WTC11 (cell line): ENCODE data around the gene TTC36. TPM values are rescaled to one million over a fixed set of nuclear protein-coding genes. Genes with fewer than 3 reads are reported as not detected.

ENCODE experiments used
- ATAC-seq: fragments of 200-7000 bp; cut with Tn5 transposase; 2 replicates; pipeline ENCODE4 v1.10.0; 2021; ENCODE audit warnings: mild to moderate bottlenecking, moderate library complexity
- CTCF ChIA-PET: fragments of 300-600 bp; sonication (Branson Sonifier 250); formaldehyde crosslinking; loops from one replicate; lab custom pipeline; 2021; ENCODE audit warnings: antibody characterized with exemption; lab: Charles Lee
- POLR2A ChIA-PET: fragments of 350-600 bp; sonication (Branson Sonifier 250); formaldehyde crosslinking; loops from one replicate; lab custom pipeline; 2021; ENCODE audit warnings: antibody characterized with exemption; lab: Charles Lee
- DNase-seq: peaks from one replicate; pipeline ENCODE4 v3.0.0; 2021; ENCODE audit warnings: low spot score
- H3K27ac Mint-ChIP-seq: 2 replicates; pipeline ENCODE4 v1.8.0; 2021; ENCODE audit warnings: mixed read lengths
- H3K27me3 Mint-ChIP-seq: 2 replicates; pipeline ENCODE4 v1.8.0; 2021; ENCODE audit warnings: low read depth, mild to moderate bottlenecking, moderate library complexity, mixed read lengths
- H3K36me3 Mint-ChIP-seq: 2 replicates; pipeline ENCODE4 v1.8.0; 2021; ENCODE audit warnings: mixed read lengths
- H3K4me1 Mint-ChIP-seq: 2 replicates; pipeline ENCODE4 v1.8.0; 2022; ENCODE audit warnings: mixed read lengths
- H3K4me3 Mint-ChIP-seq: 2 replicates; pipeline ENCODE4 v1.8.0; 2021; ENCODE audit warnings: mild to moderate bottlenecking, moderate library complexity, mixed read lengths
- H3K9me3 Mint-ChIP-seq: 2 replicates; pipeline ENCODE4 v1.8.0; 2021; ENCODE audit warnings: mixed read lengths
- ATF2 ChIP-seq: sonication (generic); formaldehyde crosslinking; IDR thresholded peaks from 2 replicates; pipeline ENCODE4 v1.8.1; 2022; ENCODE audit warnings: low read depth, missing genetic modification reagents, borderline replicate concordance
- CREB1 ChIP-seq: sonication (generic); formaldehyde crosslinking; IDR thresholded peaks from 2 replicates; pipeline ENCODE4 v1.8.0; 2023; ENCODE audit warnings: mild to moderate bottlenecking, missing genetic modification reagents
- E2F4 ChIP-seq: sonication (generic); formaldehyde crosslinking; IDR thresholded peaks from 2 replicates; pipeline ENCODE4 v1.8.1; 2022; ENCODE audit warnings: low read depth, mild to moderate bottlenecking, moderate library complexity, missing genetic modification reagents, borderline replicate concordance
- ELF4 ChIP-seq: sonication (generic); formaldehyde crosslinking; IDR thresholded peaks from 2 replicates; pipeline ENCODE4 v1.8.1; 2022; ENCODE audit warnings: low read depth, mild to moderate bottlenecking, moderate library complexity, missing genetic modification reagents
- HMGA2 ChIP-seq: fragments of 250-450 bp; sonication (Bioruptor Pico); IDR thresholded peaks from 2 replicates; pipeline ENCODE4 v1.4.0; 2021; ENCODE audit warnings: mild to moderate bottlenecking, moderate library complexity
- JUN ChIP-seq: sonication (generic); formaldehyde crosslinking; IDR thresholded peaks from 2 replicates; pipeline ENCODE4 v1.8.0; 2023; ENCODE audit warnings: mild to moderate bottlenecking, missing genetic modification reagents
- KAT7 ChIP-seq: sonication (generic); formaldehyde crosslinking; IDR thresholded peaks from 2 replicates; pipeline ENCODE4 v1.8.1; 2023; ENCODE audit warnings: missing genetic modification reagents, mild to moderate bottlenecking, borderline replicate concordance
- OVOL2 ChIP-seq: fragments of 250-450 bp; sonication (Bioruptor Pico); IDR thresholded peaks from 2 replicates; pipeline ENCODE4 v1.9.0; 2021; ENCODE audit warnings: mild to moderate bottlenecking, borderline replicate concordance
- SOX15 ChIP-seq: fragments of 250-450 bp; sonication (Bioruptor Pico); IDR thresholded peaks from 2 replicates; pipeline ENCODE4 v1.9.0; 2021; ENCODE audit warnings: mild to moderate bottlenecking
- TEAD4 ChIP-seq: sonication (generic); formaldehyde crosslinking; IDR thresholded peaks from 2 replicates; pipeline ENCODE4 v1.8.0; 2022; ENCODE audit warnings: mild to moderate bottlenecking, missing genetic modification reagents
- ZNF263 ChIP-seq: sonication (generic); formaldehyde crosslinking; IDR thresholded peaks from 2 replicates; pipeline ENCODE4 v1.8.1; 2022; ENCODE audit warnings: low read depth, mild to moderate bottlenecking, moderate library complexity, missing genetic modification reagents
- ZNF512 ChIP-seq: sonication (generic); formaldehyde crosslinking; IDR thresholded peaks from 2 replicates; pipeline ENCODE4 v1.8.1; 2022; ENCODE audit warnings: missing genetic modification reagents, borderline replicate concordance
- ZNF671 ChIP-seq: fragments of 250-450 bp; sonication (Bioruptor Pico); IDR thresholded peaks from 2 replicates; pipeline ENCODE4 v1.8.0; 2021; ENCODE audit warnings: mild to moderate bottlenecking
- total RNA-seq: library from RNA; stranded (reverse); gene quantifications from 3 replicates; pipeline ENCODE4 v1.2.3, GENCODE V29; 2021
- TF ChIP-seq, protein P1 (sequence below): fragments of 250-450 bp; sonication (Bioruptor Pico); IDR thresholded peaks from 2 replicates; pipeline ENCODE4 v1.9.0; 2021; ENCODE audit warnings: mild to moderate bottlenecking
- TF ChIP-seq, protein P2 (sequence below): sonication (generic); formaldehyde crosslinking; conservative IDR thresholded peaks from 2 replicates; pipeline ENCODE4 v1.8.1; 2023; ENCODE audit warnings: mild to moderate bottlenecking, low read depth, missing genetic modification reagents, moderate library complexity
- TF ChIP-seq, protein P3 (sequence below): fragments of 250-450 bp; sonication (Bioruptor Pico); IDR thresholded peaks from 2 replicates; pipeline ENCODE4 v2.1.2; 2022; ENCODE audit warnings: mild to moderate bottlenecking, moderate library complexity
- TF ChIP-seq, protein P4 (sequence below): fragments of 250-450 bp; sonication (Bioruptor Pico); IDR thresholded peaks from 2 replicates; pipeline ENCODE4 v1.9.0; 2021; ENCODE audit warnings: mild to moderate bottlenecking

The TTC36 gene
- total RNA-seq, 1 experiment from 2014 or later = 0.70 TPM

DNA sequence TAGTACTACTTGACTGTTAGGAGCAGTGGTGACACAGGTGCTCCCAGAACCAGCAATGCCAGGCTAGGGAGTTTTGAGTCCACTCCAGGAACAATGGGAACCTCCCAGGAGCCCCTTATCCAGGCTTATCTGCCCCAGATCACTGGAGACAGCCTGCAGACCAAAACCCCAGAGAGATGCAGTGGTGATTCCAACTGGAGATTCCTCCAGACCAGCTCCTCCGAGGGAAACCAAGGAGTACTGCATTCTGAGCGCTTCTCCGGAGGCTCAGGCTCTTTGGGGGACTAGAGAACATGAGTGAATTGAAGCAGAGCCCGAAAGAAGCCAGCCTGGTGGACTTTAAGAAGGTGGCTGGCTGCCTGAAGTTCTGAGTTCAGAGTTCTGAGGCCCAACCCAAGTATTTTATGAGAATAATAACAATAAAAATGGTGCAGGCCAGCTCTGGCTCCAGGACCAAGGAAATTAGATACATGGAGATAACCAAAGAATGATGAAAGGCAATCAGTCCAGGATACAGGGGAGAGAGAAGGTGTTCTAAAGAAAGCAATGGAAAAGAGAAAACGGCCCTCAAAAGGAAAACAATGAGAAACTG, 2.4 kb downstream of the TTC36 start (continued):
- TF ChIP-seq ATF2 (CRISPR knock-in tag) (no peak), ELF4 (no peak), OVOL2 (CRISPR knock-in tag) (no peak)
- TF ChIP-seq, protein P1, sequence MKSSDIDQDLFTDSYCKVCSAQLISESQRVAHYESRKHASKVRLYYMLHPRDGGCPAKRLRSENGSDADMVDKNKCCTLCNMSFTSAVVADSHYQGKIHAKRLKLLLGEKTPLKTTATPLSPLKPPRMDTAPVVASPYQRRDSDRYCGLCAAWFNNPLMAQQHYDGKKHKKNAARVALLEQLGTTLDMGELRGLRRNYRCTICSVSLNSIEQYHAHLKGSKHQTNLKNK = no peak

DNA sequence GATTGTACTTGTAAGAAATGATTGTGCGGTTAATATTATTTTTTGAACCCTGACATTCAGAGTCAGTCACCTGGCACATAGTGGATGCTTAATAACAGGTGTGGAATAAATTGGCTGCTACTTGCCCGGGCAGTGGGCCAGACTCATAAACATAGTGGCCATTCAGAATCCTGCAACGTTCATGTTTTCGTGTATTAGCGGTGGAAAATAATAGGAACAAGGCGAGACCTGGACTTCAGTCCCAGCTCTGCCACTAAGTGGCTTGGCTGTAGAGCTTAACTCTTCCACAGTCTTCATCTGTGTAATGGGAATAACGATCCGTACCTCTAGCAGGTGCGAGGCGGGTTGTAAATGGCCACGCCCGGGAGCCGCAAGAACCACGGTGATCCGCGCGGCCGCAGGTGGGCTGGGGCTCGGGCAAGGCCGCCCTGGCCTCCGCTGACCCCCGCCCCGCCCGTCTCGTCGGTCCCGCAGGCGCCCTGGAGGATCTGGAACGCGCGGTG, 3.0 kb downstream of the TTC36 start:
- POLR2A ChIA-PET = no interaction called here

More for the DNA sequence above, 3.0 kb downstream of the TTC36 start:
- DNase-seq (no peak), ATAC-seq (no peak)
- TF ChIP-seq OVOL2 (CRISPR knock-in tag) = no peak
- TF ChIP-seq, protein P2, sequence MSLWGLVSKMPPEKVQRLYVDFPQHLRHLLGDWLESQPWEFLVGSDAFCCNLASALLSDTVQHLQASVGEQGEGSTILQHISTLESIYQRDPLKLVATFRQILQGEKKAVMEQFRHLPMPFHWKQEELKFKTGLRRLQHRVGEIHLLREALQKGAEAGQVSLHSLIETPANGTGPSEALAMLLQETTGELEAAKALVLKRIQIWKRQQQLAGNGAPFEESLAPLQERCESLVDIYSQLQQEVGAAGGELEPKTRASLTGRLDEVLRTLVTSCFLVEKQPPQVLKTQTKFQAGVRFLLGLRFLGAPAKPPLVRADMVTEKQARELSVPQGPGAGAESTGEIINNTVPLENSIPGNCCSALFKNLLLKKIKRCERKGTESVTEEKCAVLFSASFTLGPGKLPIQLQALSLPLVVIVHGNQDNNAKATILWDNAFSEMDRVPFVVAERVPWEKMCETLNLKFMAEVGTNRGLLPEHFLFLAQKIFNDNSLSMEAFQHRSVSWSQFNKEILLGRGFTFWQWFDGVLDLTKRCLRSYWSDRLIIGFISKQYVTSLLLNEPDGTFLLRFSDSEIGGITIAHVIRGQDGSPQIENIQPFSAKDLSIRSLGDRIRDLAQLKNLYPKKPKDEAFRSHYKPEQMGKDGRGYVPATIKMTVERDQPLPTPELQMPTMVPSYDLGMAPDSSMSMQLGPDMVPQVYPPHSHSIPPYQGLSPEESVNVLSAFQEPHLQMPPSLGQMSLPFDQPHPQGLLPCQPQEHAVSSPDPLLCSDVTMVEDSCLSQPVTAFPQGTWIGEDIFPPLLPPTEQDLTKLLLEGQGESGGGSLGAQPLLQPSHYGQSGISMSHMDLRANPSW = no peak
- no peak for TF ChIP-seq E2F4 (CRISPR knock-in tag)
- no peak for TF ChIP-seq TEAD4 (CRISPR knock-in tag)
- TF ChIP-seq CREB1 (CRISPR knock-in tag) = no peak
- TF ChIP-seq JUN = no peak
- no peak for TF ChIP-seq ZNF671 (CRISPR knock-in tag)
- no peak for TF ChIP-seq KAT7 (CRISPR knock-in tag)
- no peak for TF ChIP-seq SOX15 (CRISPR knock-in tag)
- TF ChIP-seq ZNF263 (CRISPR knock-in tag) = no peak
- TF ChIP-seq, protein P3, sequence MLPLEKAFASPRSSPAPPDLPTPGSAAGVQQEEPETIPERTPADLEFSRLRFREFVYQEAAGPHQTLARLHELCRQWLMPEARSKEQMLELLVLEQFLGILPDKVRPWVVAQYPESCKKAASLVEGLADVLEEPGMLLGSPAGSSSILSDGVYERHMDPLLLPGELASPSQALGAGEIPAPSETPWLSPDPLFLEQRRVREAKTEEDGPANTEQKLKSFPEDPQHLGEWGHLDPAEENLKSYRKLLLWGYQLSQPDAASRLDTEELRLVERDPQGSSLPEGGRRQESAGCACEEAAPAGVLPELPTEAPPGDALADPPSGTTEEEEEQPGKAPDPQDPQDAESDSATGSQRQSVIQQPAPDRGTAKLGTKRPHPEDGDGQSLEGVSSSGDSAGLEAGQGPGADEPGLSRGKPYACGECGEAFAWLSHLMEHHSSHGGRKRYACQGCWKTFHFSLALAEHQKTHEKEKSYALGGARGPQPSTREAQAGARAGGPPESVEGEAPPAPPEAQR (CRISPR knock-in tag) = no peak
- TF ChIP-seq, protein P4, sequence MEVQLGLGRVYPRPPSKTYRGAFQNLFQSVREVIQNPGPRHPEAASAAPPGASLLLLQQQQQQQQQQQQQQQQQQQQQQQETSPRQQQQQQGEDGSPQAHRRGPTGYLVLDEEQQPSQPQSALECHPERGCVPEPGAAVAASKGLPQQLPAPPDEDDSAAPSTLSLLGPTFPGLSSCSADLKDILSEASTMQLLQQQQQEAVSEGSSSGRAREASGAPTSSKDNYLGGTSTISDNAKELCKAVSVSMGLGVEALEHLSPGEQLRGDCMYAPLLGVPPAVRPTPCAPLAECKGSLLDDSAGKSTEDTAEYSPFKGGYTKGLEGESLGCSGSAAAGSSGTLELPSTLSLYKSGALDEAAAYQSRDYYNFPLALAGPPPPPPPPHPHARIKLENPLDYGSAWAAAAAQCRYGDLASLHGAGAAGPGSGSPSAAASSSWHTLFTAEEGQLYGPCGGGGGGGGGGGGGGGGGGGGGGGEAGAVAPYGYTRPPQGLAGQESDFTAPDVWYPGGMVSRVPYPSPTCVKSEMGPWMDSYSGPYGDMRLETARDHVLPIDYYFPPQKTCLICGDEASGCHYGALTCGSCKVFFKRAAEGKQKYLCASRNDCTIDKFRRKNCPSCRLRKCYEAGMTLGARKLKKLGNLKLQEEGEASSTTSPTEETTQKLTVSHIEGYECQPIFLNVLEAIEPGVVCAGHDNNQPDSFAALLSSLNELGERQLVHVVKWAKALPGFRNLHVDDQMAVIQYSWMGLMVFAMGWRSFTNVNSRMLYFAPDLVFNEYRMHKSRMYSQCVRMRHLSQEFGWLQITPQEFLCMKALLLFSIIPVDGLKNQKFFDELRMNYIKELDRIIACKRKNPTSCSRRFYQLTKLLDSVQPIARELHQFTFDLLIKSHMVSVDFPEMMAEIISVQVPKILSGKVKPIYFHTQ = no peak
- TF ChIP-seq ZNF512 (CRISPR knock-in tag) = no peak
- no peak for TF ChIP-seq HMGA2 (CRISPR knock-in tag)
- Mint-ChIP-seq H3K9me3 (no peaks in the 10 kb centered on the region), H3K4me3 (peak overlapping the region; percentile 96), H3K27ac (peak overlapping the region; percentile 48), H3K36me3 (no peaks in the 10 kb centered on the region), H3K27me3 (peaks cover 3% of the 10 kb centered on the region; the same call in 1 of the 2 replicates), H3K4me1 (peaks cover 28% of the 10 kb centered on the region)
- CTCF ChIA-PET = interaction anchor here (1.1 to 1.2 kb wide), 2 partner anchors 8 to 359 kb away, joined by 3 read pairs; no protein-coding TSS in a partner anchor
